ENCODE data around the gene E4F1. TPM values are rescaled to one million over a fixed set of nuclear protein-coding genes. Genes with fewer than 3 reads are reported as not detected.

The E4F1 gene
- total and polyA plus RNA-seq, 9 of the 15 experiments (the other 6 are each of a cell fraction or from before 2014, with no cell fraction given), result 0.48 to 94.9 (median 20.4) TPM

DNA sequence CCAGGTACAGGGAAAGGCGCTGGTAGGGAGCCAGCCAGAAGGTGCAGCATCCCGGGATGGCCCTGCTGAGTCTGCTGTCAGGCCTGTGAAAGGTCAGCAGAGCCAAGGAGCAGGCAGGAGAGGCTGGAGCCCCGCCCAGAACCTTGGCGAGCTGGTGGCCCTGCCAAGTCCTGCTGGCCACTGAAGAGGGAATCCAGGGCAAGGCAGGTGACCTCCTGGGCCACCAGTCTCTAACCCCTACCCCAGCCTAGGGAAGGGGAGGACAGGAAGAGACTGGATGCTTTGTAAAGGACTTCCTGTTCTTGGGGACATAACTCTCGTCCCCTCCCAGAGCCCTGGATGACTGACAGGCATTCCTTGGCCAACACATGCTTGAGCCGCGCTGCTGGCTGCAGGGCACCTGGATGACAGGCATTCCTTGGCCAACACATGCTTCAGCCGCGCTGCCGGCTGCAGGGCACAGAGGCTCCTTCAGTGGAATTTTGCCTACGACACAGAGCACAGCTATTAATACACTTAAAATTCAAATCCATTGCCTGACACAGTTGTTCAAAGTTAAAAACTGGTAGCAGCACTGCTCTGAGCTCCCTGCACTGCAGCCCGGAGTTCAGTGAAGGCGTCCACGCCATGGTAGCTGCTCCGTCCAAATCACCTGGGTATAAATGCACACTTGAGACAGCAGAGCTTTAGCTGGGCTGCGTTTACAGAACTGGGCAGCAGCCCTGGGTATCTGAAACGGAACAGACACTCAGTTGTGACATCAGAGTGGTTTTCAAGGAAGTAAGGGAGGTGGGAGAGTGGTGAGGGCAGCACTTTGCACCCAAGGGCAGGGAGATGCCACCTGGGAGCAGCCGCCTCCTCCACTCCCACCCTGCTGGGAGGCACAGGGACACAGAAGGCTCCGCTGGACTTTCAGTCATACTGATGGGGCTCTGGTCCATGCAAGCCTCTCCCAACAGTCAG is 10.7 kb upstream of the E4F1 start (continued):
- TF ChIP-seq, protein P1, sequence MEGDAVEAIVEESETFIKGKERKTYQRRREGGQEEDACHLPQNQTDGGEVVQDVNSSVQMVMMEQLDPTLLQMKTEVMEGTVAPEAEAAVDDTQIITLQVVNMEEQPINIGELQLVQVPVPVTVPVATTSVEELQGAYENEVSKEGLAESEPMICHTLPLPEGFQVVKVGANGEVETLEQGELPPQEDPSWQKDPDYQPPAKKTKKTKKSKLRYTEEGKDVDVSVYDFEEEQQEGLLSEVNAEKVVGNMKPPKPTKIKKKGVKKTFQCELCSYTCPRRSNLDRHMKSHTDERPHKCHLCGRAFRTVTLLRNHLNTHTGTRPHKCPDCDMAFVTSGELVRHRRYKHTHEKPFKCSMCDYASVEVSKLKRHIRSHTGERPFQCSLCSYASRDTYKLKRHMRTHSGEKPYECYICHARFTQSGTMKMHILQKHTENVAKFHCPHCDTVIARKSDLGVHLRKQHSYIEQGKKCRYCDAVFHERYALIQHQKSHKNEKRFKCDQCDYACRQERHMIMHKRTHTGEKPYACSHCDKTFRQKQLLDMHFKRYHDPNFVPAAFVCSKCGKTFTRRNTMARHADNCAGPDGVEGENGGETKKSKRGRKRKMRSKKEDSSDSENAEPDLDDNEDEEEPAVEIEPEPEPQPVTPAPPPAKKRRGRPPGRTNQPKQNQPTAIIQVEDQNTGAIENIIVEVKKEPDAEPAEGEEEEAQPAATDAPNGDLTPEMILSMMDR (IDR thresholded peaks at IDR 0.05 in 2 of 3, conservative IDR thresholded peaks at IDR 0.05 in 1 of 3; ENCODE audit: insufficient read depth in 2 of 3, low read depth in 1 of 3, low read length in 3 of 3), result no peak
- TF ChIP-seq CBX2 (IDR thresholded peaks at IDR 0.05; ENCODE audit: insufficient read depth, low read length, poor library complexity, severe bottlenecking), result no peak
- TF ChIP-seq, protein P2, sequence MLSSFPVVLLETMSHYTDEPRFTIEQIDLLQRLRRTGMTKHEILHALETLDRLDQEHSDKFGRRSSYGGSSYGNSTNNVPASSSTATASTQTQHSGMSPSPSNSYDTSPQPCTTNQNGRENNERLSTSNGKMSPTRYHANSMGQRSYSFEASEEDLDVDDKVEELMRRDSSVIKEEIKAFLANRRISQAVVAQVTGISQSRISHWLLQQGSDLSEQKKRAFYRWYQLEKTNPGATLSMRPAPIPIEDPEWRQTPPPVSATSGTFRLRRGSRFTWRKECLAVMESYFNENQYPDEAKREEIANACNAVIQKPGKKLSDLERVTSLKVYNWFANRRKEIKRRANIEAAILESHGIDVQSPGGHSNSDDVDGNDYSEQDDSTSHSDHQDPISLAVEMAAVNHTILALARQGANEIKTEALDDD (IDR thresholded peaks at IDR 0.05), result no peak
- TF ChIP-seq ZNF561 (CRISPR knock-in tag; conservative IDR thresholded peaks at IDR 0.05), result no peak
- no peak for TF ChIP-seq SMARCA5 (IDR thresholded peaks at IDR 0.05)
- no peak for TF ChIP-seq DPF2 (IDR thresholded peaks at IDR 0.05)
- no peak for TF ChIP-seq NFXL1 (CRISPR knock-in tag; IDR thresholded peaks at IDR 0.05)

All from K562 (cell line).